ELF-1 (cell line): ENCODE data around the gene FOXL1.

Source experiments
- DNase-seq: peaks from one replicate; pipeline ENCODE4 v3.0.0-alpha.2; 2016; ENCODE audit warnings: low read depth, low spot score

Gene FOXL1

GRCh38 chr16:86578061-86578599, at the start of gene FOXL1:
Gene FOXL1 (plus strand): TSS chr16:86578549. CDS start chr16:86578724, 175 bp downstream.
- no peak for DNase-seq

- DNase-seq: no peak
Observed at GRCh38 chr16:86529160-86529559, 49.2 kb upstream of the FOXL1 start.

DNA sequence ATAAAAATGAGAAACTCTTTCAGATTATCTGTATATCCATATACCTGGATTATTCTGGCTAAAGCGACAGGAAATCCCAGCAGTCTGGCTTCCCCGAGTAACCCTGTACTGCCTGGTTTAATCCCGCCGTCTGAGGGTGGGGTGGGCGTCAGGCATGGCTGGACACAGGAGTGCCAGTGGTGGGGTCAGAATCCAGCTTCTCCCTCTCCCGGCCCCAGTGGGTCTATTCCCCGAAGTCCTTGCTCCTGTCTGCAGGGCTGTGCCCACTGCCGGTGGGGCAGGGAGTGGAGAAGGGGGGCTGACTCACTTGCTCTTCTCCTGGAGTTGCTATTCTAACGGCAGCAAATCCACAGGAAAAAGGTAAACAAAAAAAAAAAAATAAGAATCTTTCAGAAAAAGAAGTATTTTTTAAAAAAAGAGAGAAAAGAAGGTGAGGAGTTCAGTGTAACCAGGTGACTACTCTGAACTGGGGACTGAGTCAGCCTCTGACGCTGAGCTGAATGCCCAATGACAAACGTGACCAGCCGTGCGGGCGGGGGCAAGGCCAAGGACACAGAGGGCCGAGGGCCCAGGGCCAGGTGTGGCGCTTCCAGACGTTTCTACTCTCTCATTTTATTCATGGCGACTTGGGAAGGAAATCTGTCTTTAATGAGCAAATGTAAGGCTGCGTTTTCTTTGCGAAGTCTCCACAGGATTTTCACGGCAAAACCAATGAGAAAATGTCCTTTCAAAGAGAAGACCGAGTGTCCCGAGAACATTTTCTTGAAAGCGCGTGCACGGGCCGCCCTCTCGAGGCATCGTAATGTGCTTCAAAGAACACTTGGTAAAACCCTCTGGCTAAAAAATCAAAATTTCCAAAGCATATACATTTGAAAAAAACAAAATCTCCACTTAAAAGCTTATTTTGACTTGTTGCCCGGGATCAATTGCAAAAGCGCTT, 47.8 kb upstream of the FOXL1 start:
- DNase-seq: no peak

DNA sequence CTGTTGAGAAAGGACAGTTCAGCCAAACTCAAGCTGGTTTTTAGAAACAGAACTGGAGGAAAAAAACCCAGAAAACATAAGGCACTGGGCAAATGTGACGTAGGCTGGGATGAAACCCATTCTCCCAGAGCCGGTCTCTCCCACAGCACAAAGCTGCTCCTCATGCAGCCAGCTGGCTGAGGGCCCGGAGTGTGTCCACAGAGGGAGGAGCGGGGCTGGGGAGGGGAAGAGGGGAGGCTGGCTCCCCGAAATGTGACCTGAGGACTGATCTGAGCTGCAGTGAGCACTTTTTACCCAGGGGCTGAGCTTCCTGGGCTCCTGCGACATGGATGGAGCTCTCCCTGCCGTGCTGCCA, 47.2 kb upstream of the FOXL1 start:
- no peak for DNase-seq

GRCh38 chr16:86531641-86532525, 46.5 kb upstream of the FOXL1 start:
- DNase-seq: no peak

DNA sequence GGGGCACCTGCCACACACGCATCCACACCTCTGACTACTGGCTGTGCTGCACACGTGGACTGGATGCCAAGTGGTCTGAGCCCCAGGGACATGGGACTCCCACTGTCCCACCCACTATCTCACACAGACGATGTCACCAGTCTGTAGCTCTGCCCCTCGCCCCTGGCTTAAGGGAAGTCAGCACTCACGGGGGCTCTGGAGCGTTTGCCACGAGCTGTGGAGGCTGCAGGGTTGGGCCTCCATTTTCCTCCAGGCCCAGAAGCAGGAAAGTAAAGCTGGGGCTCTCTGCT, 45.9 kb upstream of the FOXL1 start:
- DNase-seq: no peak

GRCh38 chr16:86533076-86533475, 45.3 kb upstream of the FOXL1 start:
- no peak for DNase-seq

DNA sequence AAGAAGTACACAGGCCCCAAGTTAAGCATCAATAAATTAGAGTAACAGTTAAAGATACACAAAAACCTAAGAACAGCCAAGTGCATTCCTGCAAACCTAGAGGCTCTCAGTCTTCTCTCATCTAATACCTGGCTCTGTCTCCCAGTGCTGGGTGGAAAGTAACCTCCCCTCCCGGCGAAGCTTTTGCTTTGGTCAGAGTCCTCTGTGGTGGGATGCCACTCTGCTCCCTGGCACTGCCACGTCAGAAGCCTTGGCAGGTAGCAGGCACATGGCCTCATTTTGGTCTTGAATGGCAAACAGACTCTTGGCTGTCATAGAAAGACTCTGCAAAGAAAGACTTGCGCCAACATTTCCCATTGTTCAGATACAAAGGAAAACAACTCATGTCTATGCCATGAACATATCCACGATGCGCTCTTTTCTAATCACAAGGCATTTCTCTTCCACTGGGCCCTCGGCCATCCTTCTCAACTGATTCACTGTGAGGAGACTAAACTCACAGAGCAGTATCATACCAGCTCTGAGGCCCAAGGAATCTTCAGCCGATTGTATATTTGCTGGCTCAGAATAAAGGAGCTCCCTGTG, 44.5 kb upstream of the FOXL1 start:
- no peak for DNase-seq

GRCh38 chr16:86534779-86535615, 43.4 kb upstream of the FOXL1 start:
- DNase-seq: no peak

DNA sequence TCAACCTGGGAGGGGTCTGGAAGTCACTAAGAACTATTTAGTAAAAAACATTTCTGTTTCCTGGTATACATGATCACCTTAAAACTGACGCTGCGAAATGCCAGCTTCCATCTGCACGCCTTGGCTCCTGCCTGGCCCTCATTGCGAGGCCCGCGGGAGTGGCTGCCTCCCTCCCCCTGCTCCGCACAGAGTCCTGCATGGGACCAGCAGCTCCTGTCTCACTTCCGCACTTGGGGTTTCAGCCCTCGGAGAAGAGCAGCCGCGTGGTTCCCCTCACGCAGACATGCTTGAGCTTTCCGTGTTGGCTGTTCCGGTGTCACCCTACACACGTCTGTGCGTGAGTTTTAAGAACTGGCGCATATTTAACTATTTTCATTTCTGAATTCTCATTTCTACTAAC, 41.7 kb upstream of the FOXL1 start:
- no peak for DNase-seq

- no peak for DNase-seq
Observed at GRCh38 chr16:86537486-86537885, 40.9 kb upstream of the FOXL1 start.

DNA sequence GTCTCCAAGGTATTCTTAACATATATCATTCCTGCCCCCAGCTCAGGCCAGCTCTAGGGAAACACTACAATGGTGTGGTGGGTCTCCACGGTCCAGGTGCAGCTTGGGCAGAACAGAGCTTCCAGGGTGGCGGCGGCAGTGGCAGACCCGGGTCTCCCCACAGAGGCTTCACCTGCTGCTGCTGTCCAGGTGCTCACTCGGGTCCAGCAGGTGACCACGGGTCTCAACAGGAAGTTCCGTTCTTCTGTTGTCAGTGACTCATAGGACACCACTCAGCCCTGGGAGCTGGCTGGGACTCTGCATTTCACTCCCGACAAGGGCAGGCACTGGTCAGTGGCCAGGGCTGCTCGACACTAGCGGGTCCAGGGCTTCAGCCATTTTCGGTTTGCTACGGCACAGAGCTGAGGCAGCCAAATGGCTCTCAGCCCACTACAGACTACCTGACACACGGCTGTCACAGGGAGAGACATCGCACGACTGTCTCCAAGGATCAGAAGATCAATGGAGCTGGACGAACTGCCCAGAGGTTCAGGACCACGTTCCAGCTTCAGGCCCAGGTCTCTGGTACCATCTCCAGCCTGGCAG, 40.1 kb upstream of the FOXL1 start:
- DNase-seq: no peak

DNA sequence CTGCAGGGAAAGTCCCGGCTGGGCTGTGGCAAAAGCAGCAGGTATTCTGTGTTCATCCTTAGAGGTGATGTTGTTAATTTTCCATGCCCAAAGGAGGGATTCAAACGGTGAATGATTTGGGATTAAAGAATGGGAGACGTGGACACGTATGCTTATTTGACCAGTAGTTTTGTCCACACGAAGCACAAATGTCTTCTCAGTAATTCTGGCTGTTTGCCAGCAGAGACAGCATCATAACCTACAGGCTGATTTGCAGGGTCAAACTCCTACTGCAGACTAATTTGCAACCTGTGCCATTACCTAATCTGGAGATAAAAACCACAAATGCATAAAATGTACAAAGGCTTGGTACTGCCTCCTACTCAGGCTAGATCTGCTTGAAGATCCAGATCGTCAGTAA, 37.5 kb upstream of the FOXL1 start:
- no peak for DNase-seq

- no peak for DNase-seq
Observed at GRCh38 chr16:86541560-86541959, 36.8 kb upstream of the FOXL1 start.

- no peak for DNase-seq
Observed at GRCh38 chr16:86542756-86543750, 35.3 kb upstream of the FOXL1 start.

DNA sequence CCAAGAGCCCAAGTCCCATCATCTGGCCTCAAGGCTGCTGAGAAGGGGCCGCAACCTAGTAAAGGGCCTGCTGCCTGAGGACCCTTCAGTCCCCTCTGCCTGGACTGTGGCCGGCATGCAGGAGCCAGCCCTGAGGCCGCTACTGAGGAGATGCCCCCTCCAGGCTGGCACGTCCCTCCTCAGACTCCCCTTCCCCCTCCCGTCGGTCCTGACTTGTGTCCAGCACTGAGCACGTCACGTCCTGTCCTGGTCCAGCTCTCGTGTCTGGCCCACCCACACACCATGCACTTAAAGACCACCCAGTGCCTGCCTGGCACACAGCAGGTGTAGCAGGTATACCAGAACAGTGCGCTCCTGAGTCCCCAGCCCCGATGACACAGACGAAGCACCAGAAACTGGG, 32.9 kb upstream of the FOXL1 start:
- DNase-seq: no peak

- no peak for DNase-seq
Observed at GRCh38 chr16:86545954-86546637, 32.3 kb upstream of the FOXL1 start.

GRCh38 chr16:86546638-86547013, 31.7 kb upstream of the FOXL1 start:
- no peak for DNase-seq

GRCh38 chr16:86547286-86547685, 31.1 kb upstream of the FOXL1 start:
- no peak for DNase-seq
